HEK293 (cell line): ENCODE data around the gene PRKCE.

Source experiments
- CTCF ChIP-seq: fragments of 450-650 bp; formaldehyde crosslinking; IDR thresholded peaks from 2 replicates; pipeline ENCODE4 v1.5.1; 2016; ENCODE audit warnings: missing biosample characterization, missing genetic modification characterization
- ZNF266 ChIP-seq: fragments of 450-650 bp; formaldehyde crosslinking; IDR thresholded peaks from 2 replicates; pipeline ENCODE4 v1.5.1; 2016; ENCODE audit warnings: missing biosample characterization, missing genetic modification characterization, low read depth

GRCh38 chr2:46187112-46187618 is 535.7 kb downstream of the PRKCE start:
- TF ChIP-seq CTCF (tag by site-specific recombination), result no peak
- TF ChIP-seq ZNF266 (tag by site-specific recombination), result no peak
